Measurements from ENCODE around the gene NIFK.

NIFK gene

GRCh38 chr2:121736462-121737336, at the start of gene NIFK:
Gene NIFK, minus strand, starts transcription at chr2:121736875. Its CDS starts 25 bp downstream, at chr2:121736850.
- H3K4me3 ChIP-seq (ENCODE audit: control insufficient read depth, low read depth, low read length), result peak within 1 kb of the TSS; percentile 97
- TF ChIP-seq CTCF (conservative IDR thresholded peaks at IDR 0.05; ENCODE audit: control insufficient read depth, insufficient read depth, low read depth, low read length), result no peak
- peak; percentile 94 for DNase-seq (ENCODE audit: low read depth)

DNA sequence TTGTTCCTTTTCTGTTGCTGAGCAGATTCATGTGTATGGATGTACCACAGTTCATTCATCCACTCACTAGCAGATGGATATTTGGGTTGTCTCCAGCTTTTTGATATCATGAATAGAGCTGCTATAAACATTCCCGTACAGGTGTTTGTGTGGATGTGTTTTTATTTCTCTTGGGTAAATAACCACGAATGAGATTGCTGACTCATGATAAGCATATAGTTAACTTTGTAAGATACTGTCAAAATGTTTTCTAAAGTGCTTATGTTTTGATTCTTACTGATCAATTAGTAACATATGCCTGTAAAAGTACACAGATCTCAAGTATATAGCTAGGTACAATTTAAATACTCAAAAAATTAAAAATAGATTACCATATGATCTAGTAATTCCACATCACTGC, 46.5 kb upstream of the NIFK start:
- no peak for TF ChIP-seq CTCF (conservative IDR thresholded peaks at IDR 0.05; ENCODE audit: control insufficient read depth, insufficient read depth, low read depth, low read length)

GRCh38 chr2:121778741-121779487, 42.2 kb upstream of the NIFK start:
- H3K4me3 ChIP-seq (ENCODE audit: control insufficient read depth, low read depth, low read length), result no peak overlapping the region
- no peak for DNase-seq (ENCODE audit: low read depth)
- TF ChIP-seq CTCF (conservative IDR thresholded peaks at IDR 0.05; ENCODE audit: control insufficient read depth, insufficient read depth, low read depth, low read length), result no peak

More for the DNA sequence above, 46.5 kb upstream of the NIFK start:
- DNase-seq (ENCODE audit: low read depth), result no peak
- no peak overlapping the region for H3K4me3 ChIP-seq (ENCODE audit: control insufficient read depth, low read depth, low read length)

DNA sequence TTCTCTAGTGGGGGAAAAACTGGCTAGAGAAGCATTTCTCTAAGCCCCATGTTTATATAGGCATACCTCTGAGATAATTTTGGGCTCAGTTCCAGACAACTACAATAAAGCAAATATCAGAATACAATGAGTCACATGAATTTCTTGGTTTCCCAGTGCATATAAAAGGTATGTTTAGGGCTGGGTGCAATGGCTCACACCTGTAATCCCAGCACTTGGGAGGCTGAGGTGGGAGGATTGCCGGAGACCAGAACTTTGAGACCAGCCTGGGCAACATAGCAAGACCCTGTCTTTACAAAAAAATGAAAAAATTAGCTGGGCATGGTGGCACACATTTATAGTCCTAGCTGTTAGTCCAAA, 41.0 kb upstream of the NIFK start:
- H3K4me3 ChIP-seq (ENCODE audit: control insufficient read depth, low read depth, low read length), result no peak overlapping the region
- no peak for TF ChIP-seq CTCF (conservative IDR thresholded peaks at IDR 0.05; ENCODE audit: control insufficient read depth, insufficient read depth, low read depth, low read length)
- peak; percentile 27 for DNase-seq (ENCODE audit: low read depth)

DNA sequence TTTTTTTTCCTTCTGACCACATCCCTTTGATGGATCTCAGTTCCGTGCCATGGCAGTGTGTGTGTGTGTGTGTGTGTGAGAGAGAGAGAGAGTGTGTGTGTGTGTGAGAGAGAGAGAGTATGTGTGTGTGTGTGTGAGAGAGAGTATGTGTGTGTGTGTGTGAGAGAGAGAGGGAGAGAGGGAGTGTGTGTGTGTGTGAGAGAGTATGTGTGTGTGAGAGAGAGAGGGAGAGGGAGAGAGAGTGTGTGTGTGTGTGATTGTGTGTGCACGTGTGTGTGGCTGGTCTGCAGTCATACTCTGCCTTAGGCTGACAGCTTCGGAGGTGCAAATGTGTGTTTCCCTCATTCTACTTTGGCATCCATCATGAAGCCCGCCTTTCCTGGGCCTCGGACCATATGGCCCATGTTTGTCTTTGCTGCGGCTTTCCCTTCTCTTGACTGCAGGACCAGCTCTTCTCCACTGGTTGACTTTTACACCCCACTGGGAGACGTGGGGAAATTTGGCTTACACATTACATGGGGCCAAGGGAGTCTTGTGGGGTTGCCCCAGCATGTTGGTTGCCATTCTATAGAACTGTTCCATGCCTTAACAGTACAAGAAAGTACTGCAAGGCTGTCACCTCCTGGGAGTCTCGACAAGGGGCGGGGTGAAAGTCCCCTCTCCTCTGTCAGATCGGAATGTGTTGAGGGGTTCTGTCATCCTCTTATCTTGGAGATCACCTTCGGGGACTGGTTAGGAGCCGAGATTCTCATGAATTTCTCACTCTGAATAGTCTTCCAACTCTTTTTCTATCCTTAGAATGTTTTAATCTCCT, 40.4 kb upstream of the NIFK start:
- peak; percentile 15 for DNase-seq (ENCODE audit: low read depth)
- no peak for TF ChIP-seq CTCF (conservative IDR thresholded peaks at IDR 0.05; ENCODE audit: control insufficient read depth, insufficient read depth, low read depth, low read length)
- no peak overlapping the region for H3K4me3 ChIP-seq (ENCODE audit: control insufficient read depth, low read depth, low read length)

DNA sequence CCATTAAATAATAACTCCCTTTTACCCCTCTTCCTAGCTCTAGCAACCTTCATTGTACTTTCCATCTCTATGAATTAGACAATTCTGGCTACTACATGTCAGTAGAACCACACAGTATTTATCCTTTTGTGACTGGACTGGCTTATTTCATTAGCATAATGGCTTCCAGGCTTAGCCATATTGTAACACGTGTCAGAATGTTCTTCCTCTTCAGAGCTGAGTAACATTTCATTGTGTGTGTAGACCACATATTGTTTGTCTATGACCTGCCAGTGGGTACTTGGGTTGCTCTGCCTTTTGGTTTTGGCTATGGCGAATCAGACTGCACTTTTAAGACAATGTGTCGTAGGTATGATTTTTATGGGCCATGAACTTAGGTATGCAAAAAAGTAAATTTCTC, 39.7 kb upstream of the NIFK start:
- H3K4me3 ChIP-seq (ENCODE audit: control insufficient read depth, low read depth, low read length), result no peak overlapping the region
- DNase-seq (ENCODE audit: low read depth), result no peak
- TF ChIP-seq CTCF (conservative IDR thresholded peaks at IDR 0.05; ENCODE audit: control insufficient read depth, insufficient read depth, low read depth, low read length), result no peak

Measured in fibroblast of mammary gland (primary cell).